ES-I3 (cell line): ENCODE measurements around the gene MPST.

Experiments
- H3K36me3 ChIP-seq: 2 replicates; pipeline ENCODE4 v1.6.1; 2013; ENCODE audit warnings: mild to moderate bottlenecking, low read length, control low read depth, moderate library complexity; ENCODE audit not compliant: insufficient read depth
- H3K4me1 ChIP-seq: 2 replicates; pipeline ENCODE4 v1.6.1; 2013; ENCODE audit warnings: mild to moderate bottlenecking, control low read depth, low read length; ENCODE audit not compliant: insufficient read depth
- H3K9ac ChIP-seq: 2 replicates; pipeline ENCODE4 v1.6.1; 2013; ENCODE audit warnings: low read depth, mild to moderate bottlenecking, low read length, moderate library complexity
- H3K9me3 ChIP-seq: 2 replicates; pipeline ENCODE4 v1.6.1; 2013; ENCODE audit warnings: mild to moderate bottlenecking, low read length, moderate library complexity; ENCODE audit not compliant: control insufficient read depth, insufficient read depth

Gene MPST

DNA sequence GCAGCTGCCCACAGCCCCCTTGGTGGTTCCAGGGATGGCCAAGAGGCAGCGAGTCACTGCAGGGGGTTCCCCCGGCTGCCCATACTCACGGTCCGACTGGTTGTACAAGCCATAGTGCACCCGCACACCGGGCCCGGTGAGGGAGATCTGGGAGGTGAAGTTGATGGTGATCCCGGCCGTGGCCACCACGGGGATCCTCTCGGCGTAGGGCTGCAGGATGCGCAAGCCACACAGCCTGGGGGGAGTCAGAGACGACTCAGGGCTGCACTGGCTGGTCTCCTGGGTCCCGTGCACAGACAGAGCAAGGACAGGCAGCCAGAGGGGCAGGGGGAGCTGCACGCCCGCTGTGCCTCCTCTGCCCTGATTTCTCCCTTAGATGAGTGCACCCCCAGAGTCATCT lies 55.5 kb downstream of the MPST start:
- Histone ChIP-seq H3K9ac (no peak overlapping the region), H3K9me3 (no peaks in the 10 kb centered on the region)

DNA sequence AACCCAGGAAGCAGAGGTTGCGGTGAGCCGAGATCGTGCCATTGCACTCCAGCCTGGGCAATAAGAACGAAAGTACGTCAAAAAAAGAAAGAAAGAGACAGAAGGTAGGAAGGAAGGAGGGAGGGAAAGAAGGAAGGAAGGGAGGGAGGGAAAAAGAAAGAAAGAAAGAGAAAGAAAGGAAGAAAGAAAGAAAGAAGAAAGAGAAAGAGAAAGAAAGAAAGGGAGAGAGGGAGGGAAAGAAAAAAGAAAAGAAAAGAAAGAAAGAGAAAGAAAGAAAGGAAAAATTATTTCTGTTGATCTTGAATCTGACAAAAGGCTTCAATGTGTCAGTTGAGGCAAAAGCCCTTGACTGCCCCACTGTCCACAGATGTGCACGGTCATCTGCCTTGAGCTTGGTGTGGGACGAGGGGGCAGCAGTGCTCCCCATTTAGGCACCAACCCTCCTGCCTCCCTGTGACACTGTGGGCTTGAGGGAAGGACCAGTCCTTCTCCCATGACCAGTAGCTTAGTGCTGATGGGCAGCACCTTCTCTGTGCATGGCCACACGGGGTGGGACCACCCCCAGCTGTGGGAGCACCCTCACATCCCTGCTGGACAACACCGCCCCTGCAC lies 56.4 kb downstream of the MPST start:
- peaks cover 12% of the 10 kb centered on the region; the same call in 1 of the 2 replicates for H3K4me1 ChIP-seq
- no peaks in the 10 kb centered on the region for H3K9me3 ChIP-seq
- no peaks in the 10 kb centered on the region for H3K36me3 ChIP-seq
- no peak overlapping the region for H3K9ac ChIP-seq

More for the DNA sequence above, 55.5 kb downstream of the MPST start:
- no peaks in the 10 kb centered on the region for H3K36me3 ChIP-seq
- peaks cover 12% of the 10 kb centered on the region; the same call in 1 of the 2 replicates for H3K4me1 ChIP-seq

- H3K9me3 ChIP-seq, result no peaks in the 10 kb centered on the region
- H3K4me1 ChIP-seq, result peaks cover 12% of the 10 kb centered on the region; the same call in 1 of the 2 replicates
- H3K9ac ChIP-seq, result no peak overlapping the region
- no peaks in the 10 kb centered on the region for H3K36me3 ChIP-seq
Observed at GRCh38 chr22:37077802-37078448, 58.4 kb downstream of the MPST start.

DNA sequence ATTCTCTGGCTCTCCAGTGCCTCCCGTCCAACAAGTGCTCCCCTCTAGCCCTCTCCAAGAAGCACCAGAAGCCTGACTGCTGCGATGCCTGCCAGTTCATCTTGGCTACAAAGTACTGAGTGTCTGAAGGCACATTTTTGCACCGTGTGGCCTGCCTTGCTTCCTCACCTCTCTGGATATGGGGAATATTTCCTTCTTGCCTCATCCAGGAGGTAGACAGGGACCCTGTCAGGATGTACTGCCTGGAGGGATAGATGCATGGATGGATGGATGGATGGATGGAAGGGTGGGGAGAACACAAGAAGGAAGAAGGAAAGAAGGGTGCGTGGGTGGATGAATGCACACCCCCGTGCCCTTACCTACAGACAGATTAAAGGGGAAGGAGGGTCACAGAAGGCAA lies 59.6 kb downstream of the MPST start:
- Histone ChIP-seq H3K4me1 (peaks cover 12% of the 10 kb centered on the region; the same call in 1 of the 2 replicates), H3K9ac (no peak overlapping the region), H3K36me3 (no peaks in the 10 kb centered on the region), H3K9me3 (no peaks in the 10 kb centered on the region)
